GM12801 (cell line): ENCODE data around the gene MS4A14.

ENCODE experiments used
- CTCF ChIP-seq: IDR thresholded peaks from one replicate; pipeline ENCODE4 v1.5.1; 2011; ENCODE audit warnings: control low read depth; ENCODE audit not compliant: insufficient read length; ENCODE audit errors: extremely low read depth

MS4A14 gene

GRCh38 chr11:60396382-60396781 is at the start of gene MS4A14:
Gene MS4A14 (plus strand): TSS chr11:60396459. CDS start chr11:60396579, 120 bp downstream.
- TF ChIP-seq CTCF, result no peak

- TF ChIP-seq CTCF, result no peak
Observed at GRCh38 chr11:60347084-60347797, 49.0 kb upstream of the MS4A14 start.

GRCh38 chr11:60348116-60348515 is 48.1 kb upstream of the MS4A14 start:
- TF ChIP-seq CTCF, result no peak

GRCh38 chr11:60349990-60350389 is 46.3 kb upstream of the MS4A14 start:
- no peak for TF ChIP-seq CTCF

GRCh38 chr11:60357771-60358170 is 38.5 kb upstream of the MS4A14 start:
- TF ChIP-seq CTCF, result no peak

GRCh38 chr11:60360621-60361020 is 35.6 kb upstream of the MS4A14 start:
- TF ChIP-seq CTCF, result no peak

- no peak for TF ChIP-seq CTCF
Observed at GRCh38 chr11:60362241-60362640, 34.0 kb upstream of the MS4A14 start.
